Measurements from ENCODE around the gene KDM4F.

KDM4F gene

GRCh38 chr11:95092549-95093324 lies 43.5 kb downstream of the KDM4F start:
- DNase-seq: no peak

GRCh38 chr11:95093548-95093947 lies 44.3 kb downstream of the KDM4F start:
- DNase-seq: no peak

- peak in 1 of 2 donors; percentile 29 for DNase-seq
Measured at GRCh38 chr11:95095858-95096587, 46.8 kb downstream of the KDM4F start.

- no peak for DNase-seq
Measured at GRCh38 chr11:95097209-95097608, 48.0 kb downstream of the KDM4F start.

- DNase-seq: no peak
Measured at GRCh38 chr11:95098826-95099225, 49.6 kb downstream of the KDM4F start.

GRCh38 chr11:95100191-95100648 lies 51.0 kb downstream of the KDM4F start:
- DNase-seq: no peak
